Endothelial cell (in vitro differentiated cells): ENCODE measurements around the gene ZNF804A. TPM values are rescaled to one million over a fixed set of nuclear protein-coding genes. Genes with fewer than 3 reads are reported as not detected.

Source experiments
- DNase-seq: peaks from one replicate; pipeline ENCODE4 v3.0.0; 2021; ENCODE audit warnings: low spot score
- H3K27ac Mint-ChIP-seq: one replicate; pipeline ENCODE4 v1.8.0; 2021; ENCODE audit warnings: mixed read lengths, inconsistent platforms; ENCODE audit not compliant: unreplicated experiment
- H3K27me3 Mint-ChIP-seq: one replicate; pipeline ENCODE4 v1.8.0; 2021; ENCODE audit warnings: mild to moderate bottlenecking, moderate library complexity, mixed read lengths, inconsistent platforms; ENCODE audit not compliant: unreplicated experiment
- H3K36me3 Mint-ChIP-seq: one replicate; pipeline ENCODE4 v1.8.0; 2021; ENCODE audit warnings: mild to moderate bottlenecking, low read depth, mixed read lengths, inconsistent platforms; ENCODE audit not compliant: unreplicated experiment
- H3K4me1 Mint-ChIP-seq: one replicate; pipeline ENCODE4 v1.8.0; 2021; ENCODE audit warnings: mild to moderate bottlenecking, mixed read lengths, inconsistent platforms; ENCODE audit not compliant: unreplicated experiment
- H3K4me3 Mint-ChIP-seq: one replicate; pipeline ENCODE4 v1.8.0; 2021; ENCODE audit warnings: mild to moderate bottlenecking, mixed read lengths, inconsistent platforms; ENCODE audit not compliant: unreplicated experiment
- H3K9me3 Mint-ChIP-seq: one replicate; pipeline ENCODE4 v1.8.0; 2021; ENCODE audit warnings: mixed read lengths, inconsistent platforms; ENCODE audit not compliant: unreplicated experiment
- total RNA-seq: library from RNA; stranded (reverse); fragmentation: NEBNext Ultra II Directional; extraction: Animal tissue kit (Norgen Biotek cat#: 25700); gene quantifications from one replicate; pipeline ENCODE4 v1.2.1, GENCODE V29; 2021; ENCODE audit not compliant: unreplicated experiment
- TF ChIP-seq, protein P1 (sequence below): fragments of 200-600 bp; sonication (generic); IDR thresholded peaks from one replicate; pipeline ENCODE4 v1.5.0; 2021; ENCODE audit warnings: antibody characterized with exemption; ENCODE audit not compliant: unreplicated experiment

Gene ZNF804A
- total RNA-seq, 1 donor from 2014 or later: 2.2 TPM

DNA sequence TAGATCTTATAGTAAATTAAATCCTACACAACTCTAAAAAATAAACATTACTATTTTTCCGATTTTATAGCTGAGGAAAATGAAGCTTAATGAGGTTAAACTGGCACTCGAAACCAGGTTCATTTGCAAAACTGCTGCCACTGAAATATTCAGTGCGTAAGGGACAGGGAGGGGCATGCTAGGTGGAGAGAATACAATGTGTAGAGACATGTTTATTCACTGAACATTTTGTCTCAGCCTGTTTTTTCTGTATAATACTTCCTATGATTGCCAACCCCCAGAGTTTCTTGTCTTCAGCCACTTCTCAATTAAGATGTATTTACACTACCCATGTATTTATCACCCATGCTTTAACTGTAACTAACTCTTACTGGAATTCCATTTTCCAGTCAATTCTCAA lies 31.6 kb upstream of the ZNF804A start:
- H3K27me3 Mint-ChIP-seq: peaks cover 2% of the 10 kb centered on the region
- H3K27ac Mint-ChIP-seq: no peak overlapping the region
- H3K4me3 Mint-ChIP-seq: no peak overlapping the region
- no peaks in the 10 kb centered on the region for H3K4me1 Mint-ChIP-seq
- no peak for DNase-seq
- H3K36me3 Mint-ChIP-seq: no peaks in the 10 kb centered on the region
- TF ChIP-seq, protein P1, sequence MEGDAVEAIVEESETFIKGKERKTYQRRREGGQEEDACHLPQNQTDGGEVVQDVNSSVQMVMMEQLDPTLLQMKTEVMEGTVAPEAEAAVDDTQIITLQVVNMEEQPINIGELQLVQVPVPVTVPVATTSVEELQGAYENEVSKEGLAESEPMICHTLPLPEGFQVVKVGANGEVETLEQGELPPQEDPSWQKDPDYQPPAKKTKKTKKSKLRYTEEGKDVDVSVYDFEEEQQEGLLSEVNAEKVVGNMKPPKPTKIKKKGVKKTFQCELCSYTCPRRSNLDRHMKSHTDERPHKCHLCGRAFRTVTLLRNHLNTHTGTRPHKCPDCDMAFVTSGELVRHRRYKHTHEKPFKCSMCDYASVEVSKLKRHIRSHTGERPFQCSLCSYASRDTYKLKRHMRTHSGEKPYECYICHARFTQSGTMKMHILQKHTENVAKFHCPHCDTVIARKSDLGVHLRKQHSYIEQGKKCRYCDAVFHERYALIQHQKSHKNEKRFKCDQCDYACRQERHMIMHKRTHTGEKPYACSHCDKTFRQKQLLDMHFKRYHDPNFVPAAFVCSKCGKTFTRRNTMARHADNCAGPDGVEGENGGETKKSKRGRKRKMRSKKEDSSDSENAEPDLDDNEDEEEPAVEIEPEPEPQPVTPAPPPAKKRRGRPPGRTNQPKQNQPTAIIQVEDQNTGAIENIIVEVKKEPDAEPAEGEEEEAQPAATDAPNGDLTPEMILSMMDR: no peak
- no peaks in the 10 kb centered on the region for H3K9me3 Mint-ChIP-seq

DNA sequence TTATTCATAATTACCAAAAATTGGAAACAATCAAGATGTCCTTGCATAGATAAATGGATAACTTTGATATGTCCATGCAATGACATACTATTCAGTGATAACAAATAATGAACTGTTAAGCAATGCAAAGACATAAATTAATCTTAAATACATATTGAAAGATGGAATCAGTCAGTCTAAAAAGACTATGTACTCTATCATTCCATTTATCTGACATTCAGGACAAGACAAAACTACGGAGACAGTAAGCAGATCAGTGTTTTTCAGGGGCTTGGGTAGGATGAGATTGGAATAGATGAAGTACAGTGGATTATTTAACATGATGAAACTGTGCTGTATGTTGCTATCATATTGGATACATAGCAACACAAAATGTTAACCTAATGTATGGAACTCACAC lies 21.3 kb upstream of the ZNF804A start:
- DNase-seq: no peak
- H3K4me1 Mint-ChIP-seq: peaks cover 4% of the 10 kb centered on the region
- H3K4me3 Mint-ChIP-seq: no peak overlapping the region
- H3K9me3 Mint-ChIP-seq: no peaks in the 10 kb centered on the region
- no peak overlapping the region for H3K27ac Mint-ChIP-seq
- no peaks in the 10 kb centered on the region for H3K36me3 Mint-ChIP-seq
- H3K27me3 Mint-ChIP-seq: no peaks in the 10 kb centered on the region
- TF ChIP-seq, protein P1: no peak

DNA sequence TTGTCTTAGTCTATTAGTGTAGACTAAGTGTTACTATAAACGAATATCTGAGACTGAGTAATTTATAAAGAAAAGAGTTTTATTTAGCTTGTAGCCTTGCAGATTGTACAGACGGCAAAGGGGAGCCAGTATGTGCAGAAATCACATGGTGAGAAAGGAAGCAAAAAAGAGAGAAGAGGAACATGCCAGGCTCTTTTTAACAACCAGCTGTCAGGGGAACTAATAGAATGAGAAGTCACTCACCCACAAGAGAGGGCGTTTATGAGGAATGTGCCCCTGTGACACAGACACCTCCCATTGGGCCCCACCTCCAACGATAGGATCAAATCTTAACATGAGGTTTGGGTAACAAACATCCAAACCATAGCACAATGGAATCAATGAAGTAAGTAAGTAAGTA lies 20.6 kb upstream of the ZNF804A start:
- H3K27ac Mint-ChIP-seq: no peak overlapping the region
- no peak for DNase-seq
- H3K4me1 Mint-ChIP-seq: peaks cover 4% of the 10 kb centered on the region
- TF ChIP-seq, protein P1: no peak
- H3K9me3 Mint-ChIP-seq: no peaks in the 10 kb centered on the region
- no peaks in the 10 kb centered on the region for H3K36me3 Mint-ChIP-seq
- H3K4me3 Mint-ChIP-seq: no peak overlapping the region
- no peaks in the 10 kb centered on the region for H3K27me3 Mint-ChIP-seq

DNA sequence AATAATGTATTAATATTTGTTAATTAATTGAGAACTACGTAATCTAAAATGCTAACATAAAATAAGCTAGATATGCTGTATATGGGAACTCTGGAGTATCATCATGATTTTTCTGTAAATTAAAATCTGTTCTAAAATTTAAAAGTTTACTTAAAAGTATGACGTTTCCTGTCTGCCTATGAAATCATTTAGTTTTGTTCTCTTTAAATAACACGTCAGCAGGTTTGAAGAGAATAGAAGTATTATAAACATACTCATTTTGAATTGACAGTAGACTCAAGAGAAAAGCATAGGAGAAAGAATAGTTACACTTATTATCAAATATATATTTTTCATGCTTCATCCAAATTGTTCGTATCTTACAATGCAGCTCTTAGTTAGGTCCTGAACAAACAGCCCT lies 19.1 kb upstream of the ZNF804A start:
- peaks cover 4% of the 10 kb centered on the region for H3K4me1 Mint-ChIP-seq

DNA sequence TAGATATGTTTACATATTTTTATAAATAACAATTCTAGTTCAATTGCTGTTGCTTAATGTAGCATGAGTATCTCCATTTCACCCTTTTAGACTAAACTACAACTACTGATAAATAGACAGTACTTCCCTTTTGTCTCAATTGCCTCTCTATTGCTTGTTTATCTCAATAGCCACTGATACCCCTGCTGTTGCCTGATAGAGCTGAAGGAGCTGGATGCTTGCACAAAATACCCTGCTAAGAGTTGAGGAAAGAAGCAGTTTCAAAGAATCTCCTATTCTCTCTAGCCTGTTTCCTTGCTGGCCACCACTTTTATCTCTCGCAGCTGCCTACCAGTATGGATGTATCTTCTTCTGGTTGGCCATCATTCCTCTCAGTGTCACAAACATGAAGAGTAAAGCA lies 16.9 kb upstream of the ZNF804A start:
- no peaks in the 10 kb centered on the region for H3K9me3 Mint-ChIP-seq
- H3K27ac Mint-ChIP-seq: no peak overlapping the region
- H3K4me3 Mint-ChIP-seq: no peak overlapping the region
- H3K36me3 Mint-ChIP-seq: no peaks in the 10 kb centered on the region
- H3K27me3 Mint-ChIP-seq: no peaks in the 10 kb centered on the region
- DNase-seq: no peak
- H3K4me1 Mint-ChIP-seq: peaks cover 4% of the 10 kb centered on the region
- TF ChIP-seq, protein P1: no peak

More for the DNA sequence above, 19.1 kb upstream of the ZNF804A start:
- Mint-ChIP-seq H3K27ac (no peak overlapping the region), H3K9me3 (no peaks in the 10 kb centered on the region), H3K27me3 (no peaks in the 10 kb centered on the region), H3K36me3 (no peaks in the 10 kb centered on the region), H3K4me3 (no peak overlapping the region)
- TF ChIP-seq, protein P1: no peak
- DNase-seq: no peak
